Germinal center (tissue), 1 donor: ENCODE data around the gene RXFP2.

Experiments used
- DNase-seq: peaks from one replicate; pipeline ENCODE4 v3.0.0; 2012; ENCODE audit warnings: mixed read lengths, low spot score

RXFP2 gene, protein sequence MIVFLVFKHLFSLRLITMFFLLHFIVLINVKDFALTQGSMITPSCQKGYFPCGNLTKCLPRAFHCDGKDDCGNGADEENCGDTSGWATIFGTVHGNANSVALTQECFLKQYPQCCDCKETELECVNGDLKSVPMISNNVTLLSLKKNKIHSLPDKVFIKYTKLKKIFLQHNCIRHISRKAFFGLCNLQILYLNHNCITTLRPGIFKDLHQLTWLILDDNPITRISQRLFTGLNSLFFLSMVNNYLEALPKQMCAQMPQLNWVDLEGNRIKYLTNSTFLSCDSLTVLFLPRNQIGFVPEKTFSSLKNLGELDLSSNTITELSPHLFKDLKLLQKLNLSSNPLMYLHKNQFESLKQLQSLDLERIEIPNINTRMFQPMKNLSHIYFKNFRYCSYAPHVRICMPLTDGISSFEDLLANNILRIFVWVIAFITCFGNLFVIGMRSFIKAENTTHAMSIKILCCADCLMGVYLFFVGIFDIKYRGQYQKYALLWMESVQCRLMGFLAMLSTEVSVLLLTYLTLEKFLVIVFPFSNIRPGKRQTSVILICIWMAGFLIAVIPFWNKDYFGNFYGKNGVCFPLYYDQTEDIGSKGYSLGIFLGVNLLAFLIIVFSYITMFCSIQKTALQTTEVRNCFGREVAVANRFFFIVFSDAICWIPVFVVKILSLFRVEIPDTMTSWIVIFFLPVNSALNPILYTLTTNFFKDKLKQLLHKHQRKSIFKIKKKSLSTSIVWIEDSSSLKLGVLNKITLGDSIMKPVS

DNA sequence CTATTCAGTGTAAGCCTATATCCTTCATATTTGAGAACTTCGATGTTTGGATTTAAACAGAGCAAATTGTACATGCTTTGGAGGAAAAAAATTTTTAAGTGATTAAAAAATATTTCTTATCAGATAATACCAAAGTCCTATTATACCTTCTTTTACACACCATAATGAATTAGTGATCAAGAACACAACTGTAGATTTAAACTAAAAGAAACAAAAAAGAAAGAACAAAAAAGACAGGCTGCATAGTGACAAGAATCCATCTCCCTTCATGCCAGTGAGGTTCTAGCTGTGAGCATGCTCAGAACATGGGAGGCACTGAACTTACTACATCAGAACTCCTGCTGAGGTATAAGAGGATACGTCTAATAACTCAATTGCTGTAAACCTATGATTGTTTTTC lies at the start of gene RXFP2:
TSS of gene RXFP2 (plus strand) at position 301 of the 400 bp plus-strand sequence. CDS start at position 388, 87 bp downstream.
- DNase-seq = no peak

DNA sequence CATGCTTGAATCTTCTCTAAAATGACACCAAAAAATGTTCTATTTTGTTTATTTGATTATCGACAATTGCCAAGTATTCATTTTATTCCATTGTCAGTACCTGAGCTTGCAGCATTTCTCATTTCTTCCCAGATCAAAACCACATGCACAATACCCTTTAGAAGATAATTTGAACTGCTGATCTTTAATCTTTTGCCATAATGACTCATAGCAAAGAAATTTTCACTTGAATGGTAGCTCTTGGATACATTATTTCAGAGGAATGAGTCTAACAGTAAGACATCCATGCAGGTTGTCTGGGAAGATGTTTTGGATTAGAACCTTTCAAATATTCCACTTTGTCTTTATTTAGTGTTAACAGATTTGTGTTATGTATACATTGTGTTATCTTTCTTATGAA lies 42.0 kb upstream of the RXFP2 start:
- DNase-seq = no peak

DNA sequence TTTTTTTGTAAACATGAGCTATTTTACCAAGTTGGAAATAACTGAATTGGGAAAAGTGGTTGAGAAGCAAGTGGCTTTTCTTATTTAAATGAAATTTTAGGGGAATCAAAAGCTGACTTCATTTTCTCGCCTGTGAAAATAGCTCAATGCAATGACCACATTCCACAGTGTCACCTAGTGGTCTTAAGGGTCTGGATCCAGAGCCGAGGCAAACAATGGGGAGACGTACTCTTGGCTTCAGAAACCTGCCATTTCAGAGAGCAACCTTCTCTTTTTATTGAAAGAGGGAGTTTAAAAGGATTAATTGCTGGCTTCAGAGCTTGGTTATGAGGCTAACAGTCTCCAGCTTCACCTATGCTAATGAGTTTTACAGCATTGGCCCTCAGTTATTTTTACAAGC lies 39.7 kb upstream of the RXFP2 start:
- no peak for DNase-seq

DNA sequence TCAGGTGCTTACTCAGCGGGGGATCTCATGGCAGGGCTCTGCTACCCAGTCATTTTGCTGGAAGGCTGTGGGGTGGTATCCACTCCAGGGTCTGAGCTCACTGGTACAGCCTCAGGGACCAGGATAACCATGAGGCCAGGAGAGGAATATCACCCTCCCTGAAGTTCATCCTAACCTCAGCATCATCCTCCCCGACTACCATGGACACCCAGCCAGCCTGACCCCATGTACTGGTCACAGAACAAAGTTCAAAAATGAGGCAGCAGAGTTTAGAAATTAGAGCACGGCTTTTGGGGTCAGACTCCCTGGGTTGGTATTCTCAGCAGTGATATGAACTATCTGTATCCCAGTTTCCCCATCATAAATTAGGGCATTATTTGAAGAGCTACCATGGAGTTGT lies 35.5 kb upstream of the RXFP2 start:
- no peak for DNase-seq

DNA sequence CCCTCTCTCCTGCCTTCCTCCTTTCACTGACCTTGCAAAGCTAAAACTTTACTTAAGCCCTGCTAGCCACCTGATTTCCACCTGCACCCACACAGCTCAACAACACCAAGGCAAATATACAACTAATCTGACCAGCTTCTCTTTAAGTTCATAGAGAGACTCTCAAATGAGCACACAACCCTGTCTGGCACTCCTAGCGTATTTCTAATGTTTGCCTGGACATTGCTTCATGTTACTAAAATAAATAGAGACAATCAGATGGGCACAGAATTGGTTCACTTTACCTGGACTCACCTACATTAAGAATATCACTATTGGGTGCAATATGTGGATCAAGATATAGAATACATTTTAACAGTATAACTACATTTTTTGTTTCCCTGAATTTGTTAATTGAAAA lies 33.2 kb upstream of the RXFP2 start:
- no peak for DNase-seq

DNA sequence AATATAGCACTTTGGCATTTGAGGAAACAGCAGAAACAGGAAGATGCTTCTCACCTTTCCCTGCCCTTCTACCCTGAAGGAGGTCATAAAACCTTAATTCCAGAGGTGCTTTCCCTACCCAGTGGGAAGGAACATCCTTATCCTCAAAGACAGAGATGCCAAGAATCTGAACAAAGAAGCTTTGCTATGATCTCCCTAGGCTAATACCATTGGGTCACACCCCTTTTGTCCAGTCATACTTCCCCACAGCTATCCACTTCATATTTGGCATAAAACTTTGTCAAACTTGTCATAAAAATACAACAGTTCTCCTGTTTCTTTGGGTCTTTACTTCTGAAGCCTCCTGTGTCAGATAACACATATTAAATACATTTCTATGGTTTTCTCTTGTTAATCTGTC lies 21.7 kb upstream of the RXFP2 start:
- no peak for DNase-seq

DNA sequence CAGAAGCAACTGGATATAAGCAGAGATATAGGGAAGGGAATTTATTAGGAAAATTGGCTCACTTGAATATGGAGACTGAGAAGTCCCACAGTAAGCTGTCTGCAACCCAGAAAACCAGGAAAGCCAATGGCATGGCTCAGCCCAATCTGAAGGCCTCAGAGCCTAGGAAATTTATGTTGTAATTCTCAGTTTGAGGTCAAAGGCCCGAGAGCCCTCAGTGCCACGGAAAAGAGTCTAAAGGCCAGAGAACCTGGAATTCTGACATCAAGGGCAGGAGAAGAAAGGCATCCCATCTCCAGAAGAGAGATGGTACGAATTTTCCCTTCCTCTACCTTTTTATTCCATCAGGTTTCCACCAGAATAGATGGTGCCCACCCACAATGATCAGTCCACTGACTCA lies 20.1 kb upstream of the RXFP2 start:
- DNase-seq = no peak

DNA sequence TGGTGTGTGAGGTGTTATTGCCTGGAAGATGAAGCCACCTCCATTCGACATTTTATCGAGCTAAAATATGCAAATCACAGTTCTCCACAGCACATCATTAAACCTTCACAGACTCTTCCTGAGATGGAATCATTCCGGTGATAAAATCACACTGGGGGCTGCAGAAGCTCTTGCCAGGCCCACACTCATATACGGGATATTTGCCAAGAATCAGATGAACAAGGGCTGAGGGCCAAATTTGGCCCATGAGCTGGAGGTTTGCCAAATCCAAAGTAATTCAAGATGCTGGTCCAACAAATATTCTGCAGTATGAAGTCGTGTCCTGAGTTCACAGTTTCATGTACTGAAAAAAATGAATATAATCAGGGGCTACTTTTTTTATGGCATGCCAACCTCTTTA lies 16.7 kb upstream of the RXFP2 start:
- no peak for DNase-seq

DNA sequence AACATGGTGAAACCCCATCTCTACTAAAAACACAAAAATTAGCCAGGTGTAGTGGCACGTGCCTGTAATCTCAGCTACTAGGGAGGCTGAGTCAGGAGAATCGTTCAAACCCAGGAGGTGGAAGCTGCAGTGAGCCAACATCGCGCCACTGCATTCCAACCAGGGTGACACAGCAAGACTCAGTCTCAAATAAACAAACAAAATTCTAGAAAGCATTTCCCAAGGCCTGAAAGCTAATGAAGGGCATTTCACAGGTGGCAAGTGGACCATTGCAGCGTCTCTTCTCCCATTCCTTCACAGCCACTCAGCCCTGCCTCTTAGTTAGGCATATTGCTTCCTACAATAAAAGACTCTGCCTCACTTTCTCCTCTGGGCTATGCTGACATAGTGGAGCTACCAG lies 13.5 kb upstream of the RXFP2 start:
- no peak for DNase-seq

DNA sequence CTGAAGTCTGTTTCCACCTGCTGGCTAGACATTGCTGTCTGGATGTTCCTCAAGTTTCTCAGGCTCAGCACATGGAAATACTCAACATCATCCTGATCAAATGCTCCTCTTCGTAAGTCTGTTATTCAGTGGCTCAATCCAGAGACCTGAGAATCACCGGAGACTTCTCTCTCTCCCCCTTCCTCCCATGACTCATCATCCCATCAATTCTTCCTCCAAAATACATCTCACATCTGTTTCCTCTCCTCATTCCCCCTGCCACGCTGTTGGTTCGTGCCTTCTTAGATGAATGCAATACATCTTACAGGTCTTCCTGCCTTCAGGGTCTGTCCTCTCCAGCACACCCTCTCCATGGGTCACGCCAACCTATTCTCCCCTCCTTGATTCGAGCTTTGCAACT lies 7.4 kb upstream of the RXFP2 start:
- DNase-seq = no peak

DNA sequence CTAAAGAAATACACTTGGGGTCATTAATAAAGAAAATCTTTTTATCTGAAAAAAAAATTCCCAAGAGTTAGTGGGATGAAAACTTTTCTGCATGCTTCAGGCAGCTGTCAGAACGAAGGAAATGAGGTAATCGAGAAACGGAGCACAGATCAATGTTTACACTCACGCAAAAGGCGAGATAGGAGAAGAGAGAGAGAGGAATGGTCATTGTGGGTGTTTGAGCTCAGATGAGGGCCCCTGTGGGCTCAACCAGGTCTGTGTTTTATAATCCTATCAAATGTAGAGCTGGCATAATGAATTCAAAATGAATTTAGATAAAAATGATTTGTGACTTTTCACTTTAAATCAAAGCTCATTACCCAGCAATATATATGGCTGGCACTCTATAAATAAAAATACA lies 6.3 kb upstream of the RXFP2 start:
- DNase-seq = no peak

DNA sequence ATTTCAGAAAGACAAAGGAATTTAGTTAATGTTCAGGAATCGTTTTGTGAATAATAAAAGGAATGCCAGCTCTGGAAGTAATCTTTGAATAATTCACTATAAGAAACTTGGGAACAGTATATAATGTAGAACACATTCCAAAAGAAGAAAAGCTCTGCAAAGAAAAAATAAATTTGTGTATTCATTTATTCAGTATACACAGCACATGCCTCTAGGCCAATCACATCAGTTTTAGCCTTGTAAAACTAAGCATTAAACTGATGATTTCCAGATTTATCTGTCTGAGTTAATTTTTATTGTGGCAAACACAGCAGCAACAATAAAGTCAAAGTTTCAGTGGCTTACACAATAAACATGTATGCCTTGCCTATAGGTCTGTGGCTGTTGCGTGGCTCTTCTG lies 5.7 kb upstream of the RXFP2 start:
- DNase-seq = no peak

DNA sequence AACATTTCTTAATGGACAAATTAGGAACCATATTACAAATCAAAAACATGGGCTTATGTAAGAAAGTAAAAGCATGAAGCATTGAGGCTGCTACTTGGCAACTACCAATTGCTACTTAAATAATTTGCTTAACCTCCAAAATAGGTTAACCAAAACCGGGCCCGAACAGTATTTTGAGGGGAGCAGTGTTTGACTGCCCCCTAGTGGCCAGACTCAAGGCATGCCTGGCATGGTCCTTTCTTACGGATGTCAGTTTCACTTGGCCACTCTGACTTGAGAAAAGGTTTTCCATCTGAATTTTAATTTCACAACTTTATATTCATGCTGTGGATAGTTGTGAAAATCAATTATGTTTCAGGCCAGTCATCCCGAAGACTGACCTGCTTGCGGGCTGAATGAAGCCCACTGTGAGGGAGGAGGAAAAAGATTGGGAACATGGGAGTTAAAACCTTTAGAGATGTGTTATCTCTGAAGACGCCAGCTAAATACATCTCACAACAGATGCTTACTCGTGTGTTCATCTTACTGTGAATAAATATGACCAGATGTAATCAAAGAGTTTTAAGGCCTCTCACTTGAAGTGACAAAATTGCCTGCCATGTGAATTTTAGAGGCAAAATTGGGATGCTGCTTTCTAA lies 2.9 kb downstream of the RXFP2 start:
- peak; percentile 61 for DNase-seq

DNA sequence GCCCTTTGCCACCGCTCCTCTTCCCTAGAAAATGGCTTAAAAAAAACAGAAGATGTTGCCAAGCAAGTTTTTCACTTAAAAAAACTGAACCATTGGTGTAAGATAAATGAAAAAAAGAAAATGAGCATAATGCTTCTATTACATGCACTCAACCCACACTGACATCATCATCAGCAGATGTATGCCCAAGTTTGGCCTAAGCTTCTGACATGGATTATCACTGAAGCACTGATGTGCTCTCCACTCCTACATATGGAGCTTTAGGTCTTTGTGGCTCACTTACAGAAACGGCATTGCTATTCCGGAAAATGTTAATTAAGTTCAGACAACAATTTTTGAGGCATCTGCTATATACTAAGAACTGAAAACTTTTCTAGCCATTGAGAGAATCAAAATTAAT lies 8.0 kb downstream of the RXFP2 start:
- DNase-seq = no peak

DNA sequence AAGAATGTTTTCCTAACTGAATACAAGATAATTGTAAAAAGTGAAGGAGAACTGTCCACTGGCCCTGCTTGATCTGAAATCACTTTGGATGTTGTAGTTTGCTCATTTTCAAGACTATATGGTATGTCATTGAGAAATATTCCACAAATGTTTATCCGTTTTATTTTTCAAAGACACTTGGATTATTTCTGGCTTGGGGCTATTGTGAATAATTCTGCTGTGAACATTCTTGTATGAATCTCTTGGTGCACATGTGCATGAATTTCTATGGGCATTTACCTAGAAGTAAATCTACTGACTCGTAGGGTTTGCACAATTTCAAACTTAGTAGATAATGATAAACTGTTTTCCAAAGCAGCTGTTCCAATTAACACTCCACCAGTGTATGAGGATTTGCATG lies 8.6 kb downstream of the RXFP2 start:
- no peak for DNase-seq

DNA sequence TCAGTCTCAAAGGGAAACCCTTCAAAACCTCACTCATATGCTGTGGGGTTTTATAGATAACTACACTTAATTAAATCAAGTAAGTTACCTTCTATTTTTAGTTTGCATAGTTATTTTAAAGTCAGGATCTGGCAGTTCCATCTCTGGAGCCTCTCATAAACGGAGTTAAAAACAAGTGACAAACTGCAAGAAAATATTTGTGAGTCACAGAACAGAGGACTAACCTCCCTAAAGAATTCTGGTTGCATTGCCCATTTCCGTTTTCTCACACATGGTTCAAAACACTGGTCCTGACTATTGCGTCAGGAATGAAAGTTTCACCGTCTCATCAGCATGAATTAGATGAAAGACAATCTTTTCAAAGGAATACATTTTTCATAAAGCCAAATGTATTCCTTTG lies 10.6 kb downstream of the RXFP2 start:
- DNase-seq = no peak

DNA sequence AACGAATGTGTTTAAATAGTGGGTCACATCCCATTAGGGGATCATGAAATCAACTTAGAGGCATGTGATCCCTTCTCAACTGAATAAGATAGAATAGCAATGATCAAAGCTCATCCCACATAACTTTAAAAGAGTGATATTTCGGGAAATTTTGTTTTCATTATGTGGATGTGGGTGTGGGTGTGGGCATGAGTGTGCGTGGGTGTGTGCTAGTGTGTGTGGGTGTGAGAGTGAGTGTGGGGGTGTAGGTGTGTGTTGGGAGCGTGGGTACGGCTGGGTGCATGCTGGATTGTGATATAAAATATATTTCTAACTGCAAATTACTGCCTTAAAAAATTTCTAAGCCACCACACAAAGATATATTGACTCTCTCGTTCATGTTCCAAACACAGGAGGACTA lies 15.9 kb downstream of the RXFP2 start:
- DNase-seq = no peak

DNA sequence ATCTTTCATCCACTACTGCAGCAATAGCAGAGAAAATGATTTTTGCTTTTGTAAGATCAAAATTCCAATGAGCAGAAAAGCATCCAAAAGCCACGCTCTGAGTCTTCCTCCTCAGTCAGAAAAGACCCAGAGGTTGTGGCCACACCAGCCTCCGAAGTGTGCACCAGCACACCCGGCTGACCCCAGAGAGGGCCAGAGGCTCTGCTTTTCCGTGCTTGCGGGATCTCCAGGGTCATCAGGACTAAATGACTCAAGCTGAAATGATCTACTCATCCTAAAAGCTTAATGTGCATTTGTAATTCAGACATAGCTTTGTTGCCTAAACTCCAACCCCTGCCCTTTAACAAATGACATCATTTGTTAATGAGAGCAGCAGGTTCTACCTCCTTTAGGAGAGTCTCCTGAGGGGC lies 16.5 kb downstream of the RXFP2 start:
- DNase-seq = no peak

DNA sequence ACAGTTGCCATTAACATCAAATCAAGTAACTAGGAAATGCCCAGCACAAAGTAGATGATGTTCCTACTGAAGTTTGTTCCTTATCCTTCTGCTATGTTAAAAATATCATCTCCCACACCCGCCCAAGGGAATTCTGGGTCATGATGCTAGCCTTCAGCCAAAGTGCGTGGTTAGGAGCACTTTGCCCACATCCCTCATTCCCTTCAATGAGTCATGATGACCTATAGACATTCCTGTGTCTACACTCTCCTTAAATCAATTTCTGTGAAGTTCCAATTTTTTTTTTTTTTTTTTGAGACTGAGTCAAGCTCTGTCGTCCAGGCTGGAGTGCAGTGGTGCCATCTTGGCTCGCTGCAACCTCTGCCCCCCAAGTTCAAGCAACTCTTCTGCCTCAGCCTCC lies 17.0 kb downstream of the RXFP2 start:
- DNase-seq = no peak

DNA sequence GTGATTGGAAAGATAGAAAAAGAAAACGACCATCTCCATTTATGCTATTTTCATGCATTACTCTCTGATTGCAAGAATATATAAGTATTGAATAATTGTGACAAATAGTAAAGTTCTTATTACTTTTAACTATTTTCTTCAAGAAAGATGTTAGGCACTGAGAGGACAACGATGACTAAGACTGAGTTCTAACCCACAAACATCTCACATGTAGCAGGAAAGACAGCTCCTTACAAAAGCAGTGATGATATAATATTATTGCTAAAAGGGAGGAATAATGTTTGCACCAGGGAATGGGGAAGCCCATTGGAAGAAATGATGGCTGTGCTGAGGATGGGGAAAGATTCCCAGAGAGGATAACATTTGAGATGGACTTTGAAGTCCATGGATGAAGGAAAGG lies 22.6 kb downstream of the RXFP2 start:
- DNase-seq = no peak

DNA sequence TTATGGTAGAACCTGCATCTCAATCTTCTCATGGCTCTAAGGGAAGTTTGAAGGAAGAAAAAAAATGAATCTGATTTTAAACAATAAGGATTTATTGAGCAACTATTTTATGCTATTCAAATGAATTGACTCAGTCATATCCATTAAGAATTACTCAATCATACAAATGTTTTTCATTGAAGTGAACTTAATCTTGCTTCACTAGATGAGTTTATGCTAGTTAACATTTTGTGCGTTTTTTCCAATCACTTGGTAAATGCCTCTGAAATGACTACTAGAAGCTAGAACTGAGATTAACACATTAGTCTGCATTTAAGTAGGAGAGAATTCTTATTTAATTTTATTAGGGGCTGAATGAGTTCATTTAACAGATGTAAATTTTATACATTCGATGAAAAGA lies 25.2 kb downstream of the RXFP2 start:
- DNase-seq = no peak

DNA sequence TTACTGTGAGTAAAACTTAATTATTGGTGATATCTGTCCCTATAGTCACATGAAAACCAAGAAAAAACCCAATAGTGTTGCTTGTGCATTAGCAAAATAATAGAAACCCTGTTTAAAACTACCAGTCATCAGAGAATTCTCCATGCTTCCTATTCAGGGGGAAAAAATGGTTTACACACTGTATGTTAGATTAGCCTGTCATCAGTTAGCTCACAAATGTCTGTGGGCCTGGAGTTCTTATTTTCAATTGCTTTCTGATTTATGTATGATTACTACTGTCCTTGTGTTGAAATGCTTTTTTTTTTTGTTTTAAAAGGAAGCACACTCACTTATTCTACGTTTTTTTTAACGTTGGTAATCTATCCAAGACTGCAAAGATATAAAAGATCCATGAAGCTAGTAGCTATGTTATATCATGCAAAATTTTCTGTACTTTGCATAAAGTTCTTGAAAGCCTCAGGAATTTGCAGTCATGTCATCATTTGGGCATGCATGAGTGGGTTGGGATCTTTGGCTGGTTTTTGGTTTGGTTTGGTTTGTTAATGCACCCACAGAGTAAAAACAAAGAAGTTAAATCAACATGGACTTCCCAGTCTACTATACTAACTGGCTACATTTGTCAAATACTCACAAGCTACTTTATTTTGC lies 25.9 kb downstream of the RXFP2 start:
- no peak for DNase-seq
